RWPE1 (cell line): ENCODE data around the gene GDF10.

Experiments
- CTCF ChIA-PET: fragments of 350-600 bp; sonication (Branson Sonifier 250); formaldehyde crosslinking; extraction: SDS; loops from one replicate; lab custom pipeline; 2021; lab: Yijun Ruan, JAX
- POLR2A ChIA-PET: fragments of 400-600 bp; formaldehyde crosslinking; extraction: SDS; loops from one replicate; lab custom pipeline; 2020; ENCODE audit warnings: antibody characterized with exemption; ENCODE audit not compliant: low non-redundant PET; lab: Yijun Ruan, JAX
- DNase-seq: peaks from one replicate; pipeline ENCODE4 v3.0.0; 2012; ENCODE audit warnings: low spot score
- H3K27ac ChIP-seq: fragments of 450-650 bp; 2 replicates; pipeline ENCODE4 v1.5.1; 2017
- TF ChIP-seq, protein P1 (sequence below): fragments of 450-650 bp; conservative IDR thresholded peaks from 2 replicates; pipeline ENCODE4 v1.5.1; 2017; ENCODE audit warnings: low read depth, mild to moderate bottlenecking

Gene GDF10

DNA sequence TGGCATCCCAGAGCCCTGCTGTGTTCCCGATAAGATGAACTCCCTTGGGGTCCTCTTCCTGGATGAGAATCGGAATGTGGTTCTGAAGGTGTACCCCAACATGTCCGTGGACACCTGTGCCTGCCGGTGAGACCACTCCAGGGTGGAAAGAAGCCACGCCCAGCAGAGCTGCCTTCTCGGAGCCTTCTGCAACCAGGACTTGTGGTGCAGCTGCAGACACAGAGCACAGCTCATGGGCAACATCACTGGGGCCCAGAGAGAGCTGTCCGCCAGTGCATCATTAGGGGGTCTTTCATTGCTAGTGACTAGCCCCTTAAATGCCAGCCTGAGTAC, 12.6 kb downstream of the GDF10 start:
- no peak overlapping the region for H3K27ac ChIP-seq
- POLR2A ChIA-PET: no interaction called here
- no peak for DNase-seq
- CTCF ChIA-PET: interaction anchor here (0.7 to 5.7 kb wide), 7 partner anchors 10 to 1671 kb away, joined by 3 to 60 read pairs (median 4); partner anchors contain the start of gene GDF2
- TF ChIP-seq, protein P1, sequence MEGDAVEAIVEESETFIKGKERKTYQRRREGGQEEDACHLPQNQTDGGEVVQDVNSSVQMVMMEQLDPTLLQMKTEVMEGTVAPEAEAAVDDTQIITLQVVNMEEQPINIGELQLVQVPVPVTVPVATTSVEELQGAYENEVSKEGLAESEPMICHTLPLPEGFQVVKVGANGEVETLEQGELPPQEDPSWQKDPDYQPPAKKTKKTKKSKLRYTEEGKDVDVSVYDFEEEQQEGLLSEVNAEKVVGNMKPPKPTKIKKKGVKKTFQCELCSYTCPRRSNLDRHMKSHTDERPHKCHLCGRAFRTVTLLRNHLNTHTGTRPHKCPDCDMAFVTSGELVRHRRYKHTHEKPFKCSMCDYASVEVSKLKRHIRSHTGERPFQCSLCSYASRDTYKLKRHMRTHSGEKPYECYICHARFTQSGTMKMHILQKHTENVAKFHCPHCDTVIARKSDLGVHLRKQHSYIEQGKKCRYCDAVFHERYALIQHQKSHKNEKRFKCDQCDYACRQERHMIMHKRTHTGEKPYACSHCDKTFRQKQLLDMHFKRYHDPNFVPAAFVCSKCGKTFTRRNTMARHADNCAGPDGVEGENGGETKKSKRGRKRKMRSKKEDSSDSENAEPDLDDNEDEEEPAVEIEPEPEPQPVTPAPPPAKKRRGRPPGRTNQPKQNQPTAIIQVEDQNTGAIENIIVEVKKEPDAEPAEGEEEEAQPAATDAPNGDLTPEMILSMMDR: no peak

DNA sequence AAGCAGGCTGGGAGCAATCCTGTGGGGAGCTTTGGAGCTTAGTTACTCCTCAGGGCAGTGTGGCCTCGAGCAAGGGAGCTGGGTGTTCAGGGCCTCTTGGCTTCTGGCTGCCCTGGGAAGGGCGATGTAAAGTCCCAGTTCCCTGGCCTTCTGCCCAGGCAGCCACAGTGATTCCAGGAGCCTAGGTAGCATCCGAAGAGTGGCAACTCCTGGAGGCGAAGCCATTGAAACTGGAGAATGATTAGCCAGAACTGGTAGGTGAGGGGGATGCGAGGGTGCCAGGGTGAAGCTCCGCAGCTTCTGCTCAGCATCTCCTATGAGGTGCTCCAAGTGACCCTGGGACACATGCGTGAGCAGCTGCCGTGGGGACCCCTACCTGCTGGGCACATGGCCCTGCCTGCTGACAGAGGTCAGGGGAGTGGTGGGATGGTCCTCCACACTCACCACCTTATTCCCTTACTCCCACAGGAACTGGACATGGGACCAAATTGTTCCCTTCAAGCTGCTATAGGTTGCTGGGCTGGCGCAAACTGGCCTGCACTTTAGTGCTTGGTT, 14.5 kb downstream of the GDF10 start:
- CTCF ChIA-PET: interaction anchor here (1.2 to 5.7 kb wide), 3 partner anchors 267 to 289 kb away, joined by 3 to 60 read pairs (median 6); no protein-coding TSS in a partner anchor

DNA sequence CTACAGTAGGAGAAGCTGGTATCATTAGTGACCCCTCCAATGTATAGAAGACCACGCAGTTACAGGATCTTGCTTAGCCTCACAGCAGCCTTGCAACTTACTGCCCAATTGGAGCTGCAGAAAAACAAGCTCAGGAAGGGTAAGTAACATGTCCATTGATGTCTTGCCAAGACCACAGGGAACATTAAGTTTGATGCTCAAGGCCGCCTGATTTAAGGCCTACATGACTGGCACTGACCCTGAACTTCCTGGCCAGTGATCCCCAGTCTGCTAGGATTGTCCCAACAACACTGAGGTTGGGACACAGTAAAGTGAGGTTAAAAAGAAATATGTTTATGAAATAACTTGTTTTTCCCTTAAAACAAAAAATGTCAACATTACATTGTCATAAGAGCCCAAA, 15.4 kb downstream of the GDF10 start:
- H3K27ac ChIP-seq: no peak overlapping the region
- TF ChIP-seq, protein P1: no peak
- no peak for DNase-seq
- POLR2A ChIA-PET: no interaction called here
- CTCF ChIA-PET: interaction anchor here (0.6 to 5.7 kb wide), 3 partner anchors 15 to 290 kb away, joined by 3 to 60 read pairs (median 3); no protein-coding TSS in a partner anchor

More for the DNA sequence above, 14.5 kb downstream of the GDF10 start:
- TF ChIP-seq, protein P1: no peak
- no peak overlapping the region for H3K27ac ChIP-seq
- POLR2A ChIA-PET: no interaction called here
- DNase-seq: no peak

DNA sequence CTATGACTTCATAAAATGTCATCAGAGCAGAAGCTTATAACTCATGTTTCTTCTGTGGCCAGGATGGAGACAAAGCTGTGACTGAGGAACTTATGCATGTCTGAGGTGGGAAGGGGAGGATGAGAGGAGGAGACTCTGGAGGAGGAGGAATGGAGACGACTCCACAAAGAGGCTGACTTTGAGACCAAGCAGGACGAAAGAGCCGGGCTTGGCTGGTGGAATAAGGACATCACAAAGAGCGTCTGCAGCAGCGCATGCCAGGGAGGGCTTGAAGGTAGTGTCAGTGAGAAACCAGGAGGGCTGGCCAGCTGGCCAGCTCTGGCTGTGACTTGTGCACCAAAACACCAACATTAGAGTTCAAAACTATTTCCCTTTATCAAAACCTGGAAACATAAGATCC, 16.1 kb downstream of the GDF10 start:
- no peak overlapping the region for H3K27ac ChIP-seq
- CTCF ChIA-PET: interaction anchor here (5.7 kb wide), 1 partner anchor 290 kb away, joined by 60 read pairs; no protein-coding TSS in a partner anchor
- DNase-seq: no peak
- TF ChIP-seq, protein P1: no peak
- POLR2A ChIA-PET: no interaction called here

DNA sequence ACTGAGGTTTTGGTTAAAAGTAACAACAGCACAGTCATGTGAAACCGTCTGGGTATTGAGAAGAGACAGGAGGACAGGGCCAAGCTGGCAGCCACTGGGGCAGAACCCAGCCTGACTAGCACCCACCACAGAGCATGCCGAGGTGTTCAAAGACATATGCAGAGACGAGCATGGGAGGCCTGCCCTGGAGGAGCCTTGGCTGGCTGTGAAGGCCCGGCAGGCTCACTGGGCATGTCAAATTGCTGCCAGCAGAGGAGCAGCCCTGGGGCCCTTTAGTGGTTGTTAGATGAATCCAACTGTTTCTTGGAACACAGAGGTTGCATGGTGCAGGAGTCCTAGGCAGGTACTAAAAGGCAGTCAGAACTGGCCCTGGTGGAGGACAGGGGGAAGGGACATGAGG, 17.3 kb downstream of the GDF10 start:
- POLR2A ChIA-PET: no interaction called here
- no peak overlapping the region for H3K27ac ChIP-seq
- CTCF ChIA-PET: no interaction called here
- no peak for DNase-seq
- TF ChIP-seq, protein P1: no peak

DNA sequence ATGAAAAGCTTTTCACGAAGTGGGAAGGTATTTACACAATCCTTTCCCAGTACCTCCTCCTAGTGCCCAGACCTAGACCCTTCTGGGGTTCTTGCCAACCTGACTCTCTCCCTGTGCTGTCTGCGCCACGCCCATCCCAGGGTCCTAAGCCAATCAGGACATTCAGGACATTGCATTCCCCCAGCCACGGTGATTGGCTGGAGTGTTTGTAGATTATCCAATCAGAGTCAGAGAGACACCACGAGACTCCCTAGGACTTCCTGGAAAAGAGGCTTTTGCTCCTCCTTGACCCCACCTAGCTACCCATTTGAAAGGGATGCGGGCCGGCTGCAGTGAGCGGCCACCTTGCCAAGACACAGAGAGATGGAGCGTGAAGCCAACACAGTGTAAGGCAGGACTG, 18.7 kb downstream of the GDF10 start:
- TF ChIP-seq, protein P1: no peak
- POLR2A ChIA-PET: no interaction called here

More for the DNA sequence above, 18.7 kb downstream of the GDF10 start:
- CTCF ChIA-PET: no interaction called here
- no peak for DNase-seq
- H3K27ac ChIP-seq: no peak overlapping the region
